Activated naive CD8-positive, alpha-beta T cell (primary cell): Measurements from ENCODE around the gene ONECUT1.

Source experiments
- H3K27ac Mint-ChIP-seq: one replicate; pipeline ENCODE4 v1.8.0; 2021; ENCODE audit warnings: mixed read lengths
- H3K27me3 Mint-ChIP-seq: one replicate; pipeline ENCODE4 v1.8.0; 2021; ENCODE audit warnings: mixed read lengths
- H3K36me3 Mint-ChIP-seq: one replicate; pipeline ENCODE4 v1.8.0; 2021; ENCODE audit warnings: mixed read lengths
- H3K4me1 Mint-ChIP-seq: one replicate; pipeline ENCODE4 v1.8.0; 2021; ENCODE audit warnings: low read depth, mixed read lengths
- H3K4me3 Mint-ChIP-seq: one replicate; pipeline ENCODE4 v1.8.0; 2021; ENCODE audit warnings: mild to moderate bottlenecking, mixed read lengths
- H3K9me3 Mint-ChIP-seq: one replicate; pipeline ENCODE4 v1.8.0; 2021; ENCODE audit warnings: low read depth, mixed read lengths

Gene ONECUT1

GRCh38 chr15:52789008-52789600 is 1.0 kb downstream of the ONECUT1 start:
- peaks cover 37% of the 10 kb centered on the region for H3K27me3 Mint-ChIP-seq
- no peak overlapping the region for H3K27ac Mint-ChIP-seq
- H3K36me3 Mint-ChIP-seq, result no peaks in the 10 kb centered on the region
- H3K4me3 Mint-ChIP-seq, result peak overlapping the region; percentile 76
- H3K4me1 Mint-ChIP-seq, result peaks cover 26% of the 10 kb centered on the region
- H3K9me3 Mint-ChIP-seq, result no peaks in the 10 kb centered on the region

GRCh38 chr15:52788099-52788986 is 1.8 kb downstream of the ONECUT1 start:
- H3K9me3 Mint-ChIP-seq, result no peaks in the 10 kb centered on the region
- H3K4me1 Mint-ChIP-seq, result peaks cover 31% of the 10 kb centered on the region
- H3K27ac Mint-ChIP-seq, result no peak overlapping the region
- peaks cover 34% of the 10 kb centered on the region for H3K27me3 Mint-ChIP-seq
- H3K36me3 Mint-ChIP-seq, result no peaks in the 10 kb centered on the region
- peak overlapping the region; percentile 11 for H3K4me3 Mint-ChIP-seq

GRCh38 chr15:52787549-52788098 is 2.5 kb downstream of the ONECUT1 start:
- H3K4me1 Mint-ChIP-seq, result peaks cover 33% of the 10 kb centered on the region
- no peak overlapping the region for H3K27ac Mint-ChIP-seq
- H3K9me3 Mint-ChIP-seq, result no peaks in the 10 kb centered on the region
- peaks cover 36% of the 10 kb centered on the region for H3K27me3 Mint-ChIP-seq
- peak overlapping the region; percentile 11 for H3K4me3 Mint-ChIP-seq
- no peaks in the 10 kb centered on the region for H3K36me3 Mint-ChIP-seq

- peaks cover 33% of the 10 kb centered on the region for H3K4me1 Mint-ChIP-seq
- no peaks in the 10 kb centered on the region for H3K36me3 Mint-ChIP-seq
- H3K9me3 Mint-ChIP-seq, result no peaks in the 10 kb centered on the region
- H3K27ac Mint-ChIP-seq, result no peak overlapping the region
- H3K4me3 Mint-ChIP-seq, result no peak overlapping the region
- peaks cover 37% of the 10 kb centered on the region for H3K27me3 Mint-ChIP-seq
Observed at GRCh38 chr15:52787123-52787503, 3.0 kb downstream of the ONECUT1 start.

- no peak overlapping the region for H3K4me3 Mint-ChIP-seq
- H3K4me1 Mint-ChIP-seq, result peaks cover 33% of the 10 kb centered on the region
- no peaks in the 10 kb centered on the region for H3K9me3 Mint-ChIP-seq
- H3K27ac Mint-ChIP-seq, result no peak overlapping the region
- no peaks in the 10 kb centered on the region for H3K36me3 Mint-ChIP-seq
- H3K27me3 Mint-ChIP-seq, result peaks cover 38% of the 10 kb centered on the region
Observed at GRCh38 chr15:52786436-52787122, 3.6 kb downstream of the ONECUT1 start.

GRCh38 chr15:52785672-52786406 is 4.3 kb downstream of the ONECUT1 start:
- Mint-ChIP-seq H3K36me3 (no peaks in the 10 kb centered on the region), H3K9me3 (no peaks in the 10 kb centered on the region), H3K4me3 (peak overlapping the region; percentile 47), H3K4me1 (peaks cover 32% of the 10 kb centered on the region), H3K27ac (no peak overlapping the region), H3K27me3 (peaks cover 40% of the 10 kb centered on the region)

GRCh38 chr15:52784799-52785671 is 5.1 kb downstream of the ONECUT1 start:
- H3K27me3 Mint-ChIP-seq, result peaks cover 45% of the 10 kb centered on the region
- peak overlapping the region; percentile 47 for H3K4me3 Mint-ChIP-seq
- no peak overlapping the region for H3K27ac Mint-ChIP-seq
- no peaks in the 10 kb centered on the region for H3K36me3 Mint-ChIP-seq
- H3K9me3 Mint-ChIP-seq, result no peaks in the 10 kb centered on the region
- peaks cover 31% of the 10 kb centered on the region for H3K4me1 Mint-ChIP-seq

GRCh38 chr15:52783929-52784798 is 6.0 kb downstream of the ONECUT1 start:
- H3K27ac Mint-ChIP-seq, result no peak overlapping the region
- H3K9me3 Mint-ChIP-seq, result no peaks in the 10 kb centered on the region
- no peaks in the 10 kb centered on the region for H3K36me3 Mint-ChIP-seq
- peaks cover 27% of the 10 kb centered on the region for H3K4me1 Mint-ChIP-seq
- peaks cover 48% of the 10 kb centered on the region for H3K27me3 Mint-ChIP-seq
- H3K4me3 Mint-ChIP-seq, result peak overlapping the region; percentile 35

GRCh38 chr15:52783191-52783829 is 6.8 kb downstream of the ONECUT1 start:
- Mint-ChIP-seq H3K27me3 (peaks cover 52% of the 10 kb centered on the region), H3K36me3 (no peaks in the 10 kb centered on the region), H3K4me3 (peak overlapping the region; percentile 63), H3K9me3 (no peaks in the 10 kb centered on the region), H3K4me1 (peaks cover 23% of the 10 kb centered on the region), H3K27ac (no peak overlapping the region)

GRCh38 chr15:52782514-52782913 is 7.6 kb downstream of the ONECUT1 start:
- H3K36me3 Mint-ChIP-seq, result no peaks in the 10 kb centered on the region
- no peak overlapping the region for H3K27ac Mint-ChIP-seq
- H3K4me3 Mint-ChIP-seq, result no peak overlapping the region
- peaks cover 19% of the 10 kb centered on the region for H3K4me1 Mint-ChIP-seq
- H3K27me3 Mint-ChIP-seq, result peaks cover 53% of the 10 kb centered on the region
- no peaks in the 10 kb centered on the region for H3K9me3 Mint-ChIP-seq

GRCh38 chr15:52780172-52780980 is 9.8 kb downstream of the ONECUT1 start:
- H3K4me1 Mint-ChIP-seq, result peaks cover 9% of the 10 kb centered on the region
- H3K27me3 Mint-ChIP-seq, result peaks cover 51% of the 10 kb centered on the region
- H3K27ac Mint-ChIP-seq, result no peak overlapping the region
- H3K9me3 Mint-ChIP-seq, result no peaks in the 10 kb centered on the region
- H3K36me3 Mint-ChIP-seq, result no peaks in the 10 kb centered on the region
- peak overlapping the region; percentile 49 for H3K4me3 Mint-ChIP-seq

- H3K9me3 Mint-ChIP-seq, result no peaks in the 10 kb centered on the region
- no peak overlapping the region for H3K4me3 Mint-ChIP-seq
- no peaks in the 10 kb centered on the region for H3K36me3 Mint-ChIP-seq
- H3K27me3 Mint-ChIP-seq, result peaks cover 52% of the 10 kb centered on the region
- H3K4me1 Mint-ChIP-seq, result peaks cover 3% of the 10 kb centered on the region
- H3K27ac Mint-ChIP-seq, result no peak overlapping the region
Observed at GRCh38 chr15:52778457-52778856, 11.7 kb downstream of the ONECUT1 start.
